ENCODE measurements around the gene MRPS15. TPM values are rescaled to one million over a fixed set of nuclear protein-coding genes. Genes with fewer than 3 reads are reported as not detected.
"Not testable (repeated sequence)": the region's sequence is repeated elsewhere in the genome, so short reads cannot be mapped to it uniquely, and the experiment has no call there.

Gene MRPS15
- total RNA-seq, 1 donor from 2014 or later: 67.0 TPM

DNA sequence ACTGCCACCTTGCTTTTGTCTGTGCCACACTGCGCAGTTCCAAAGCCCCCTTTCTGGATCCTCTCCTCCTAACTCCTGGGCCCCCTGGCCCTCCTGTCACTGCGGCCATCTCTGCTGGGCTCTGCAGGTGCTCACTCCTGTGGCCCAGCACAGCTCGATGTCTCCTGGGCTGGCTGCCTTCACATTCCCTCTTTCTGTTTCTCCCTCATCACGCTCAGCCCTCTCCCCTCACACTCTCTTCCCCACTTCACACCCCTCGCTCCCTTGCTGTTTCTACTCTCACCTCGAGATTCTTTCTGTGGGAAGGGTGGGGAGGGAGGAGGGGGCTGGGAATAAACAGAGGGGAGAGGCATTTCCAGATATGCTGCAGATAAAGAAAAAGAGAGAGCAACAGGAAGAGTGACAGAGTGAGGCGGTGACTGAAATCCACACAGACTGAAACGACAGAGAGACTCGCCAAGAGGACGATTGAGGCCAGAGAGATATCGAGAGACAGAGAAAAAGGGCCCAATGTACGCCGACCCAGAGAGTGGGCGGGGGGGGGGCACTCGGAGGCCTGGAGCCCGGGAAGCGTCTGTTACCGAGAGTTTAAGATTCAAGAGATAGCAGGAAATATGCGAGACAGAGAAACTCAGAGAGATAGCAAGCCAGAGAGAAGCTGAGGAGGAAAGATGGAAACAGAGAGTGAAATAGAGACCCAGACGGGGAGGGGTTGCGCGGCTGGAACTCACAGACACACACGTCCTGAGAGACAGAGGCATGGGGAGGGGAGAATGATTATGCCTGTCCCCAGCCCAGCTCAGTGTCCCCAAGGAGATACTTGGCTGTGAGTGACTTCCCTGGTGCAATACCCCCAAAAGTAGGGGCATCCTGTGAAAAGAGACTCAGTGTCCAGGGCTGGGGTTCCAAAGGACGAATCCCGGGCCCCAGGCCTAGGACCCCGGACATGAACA, 17.9 kb upstream of the MRPS15 start:
- Mint-ChIP-seq H3K4me3 (no peak overlapping the region), H3K27me3 (peaks cover 3% of the 10 kb centered on the region), H3K4me1 (peaks cover 20% of the 10 kb centered on the region), H3K9me3 (no peaks in the 10 kb centered on the region), H3K27ac (no peak overlapping the region), H3K36me3 (ENCODE audit: low read depth) (no peaks in the 10 kb centered on the region)
- CTCF ChIA-PET: no interaction called here
- ATAC-seq (ENCODE audit: low read depth): no peak
- TF ChIP-seq, protein P1, sequence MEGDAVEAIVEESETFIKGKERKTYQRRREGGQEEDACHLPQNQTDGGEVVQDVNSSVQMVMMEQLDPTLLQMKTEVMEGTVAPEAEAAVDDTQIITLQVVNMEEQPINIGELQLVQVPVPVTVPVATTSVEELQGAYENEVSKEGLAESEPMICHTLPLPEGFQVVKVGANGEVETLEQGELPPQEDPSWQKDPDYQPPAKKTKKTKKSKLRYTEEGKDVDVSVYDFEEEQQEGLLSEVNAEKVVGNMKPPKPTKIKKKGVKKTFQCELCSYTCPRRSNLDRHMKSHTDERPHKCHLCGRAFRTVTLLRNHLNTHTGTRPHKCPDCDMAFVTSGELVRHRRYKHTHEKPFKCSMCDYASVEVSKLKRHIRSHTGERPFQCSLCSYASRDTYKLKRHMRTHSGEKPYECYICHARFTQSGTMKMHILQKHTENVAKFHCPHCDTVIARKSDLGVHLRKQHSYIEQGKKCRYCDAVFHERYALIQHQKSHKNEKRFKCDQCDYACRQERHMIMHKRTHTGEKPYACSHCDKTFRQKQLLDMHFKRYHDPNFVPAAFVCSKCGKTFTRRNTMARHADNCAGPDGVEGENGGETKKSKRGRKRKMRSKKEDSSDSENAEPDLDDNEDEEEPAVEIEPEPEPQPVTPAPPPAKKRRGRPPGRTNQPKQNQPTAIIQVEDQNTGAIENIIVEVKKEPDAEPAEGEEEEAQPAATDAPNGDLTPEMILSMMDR (IDR thresholded peaks at IDR 0.05): no peak
- no peak for DNase-seq
- intact Hi-C loops (cut with micrococcal nuclease): no loop called here
- POLR2A ChIA-PET: no interaction called here

DNA sequence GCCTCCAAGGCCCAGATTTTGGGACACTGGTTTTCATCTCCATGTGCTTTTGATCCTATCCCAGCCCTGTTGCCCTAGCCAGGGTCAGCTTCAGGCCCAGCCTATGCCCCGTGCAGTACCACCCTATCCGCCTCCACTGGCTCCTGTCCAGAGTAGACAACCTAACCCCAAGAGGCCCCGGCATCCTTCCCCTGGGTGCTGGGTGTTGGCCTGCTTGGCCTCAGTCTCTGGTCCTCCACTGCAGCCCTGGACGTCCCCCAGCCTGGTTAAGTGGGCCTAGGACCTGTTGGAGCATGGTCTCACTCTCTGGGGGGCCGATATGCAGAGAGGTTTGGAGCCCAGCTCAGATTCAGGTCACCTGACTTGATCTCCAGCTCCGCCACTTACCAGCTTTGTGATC, 16.9 kb upstream of the MRPS15 start:
- H3K27ac Mint-ChIP-seq: no peak overlapping the region
- peaks cover 11% of the 10 kb centered on the region for H3K4me1 Mint-ChIP-seq
- no peaks in the 10 kb centered on the region for H3K36me3 Mint-ChIP-seq (ENCODE audit: low read depth)
- H3K4me3 Mint-ChIP-seq: no peak overlapping the region
- H3K9me3 Mint-ChIP-seq: no peaks in the 10 kb centered on the region
- ChIA-PET POLR2A (no interaction called here), CTCF (no interaction called here)
- TF ChIP-seq, protein P1 (IDR thresholded peaks at IDR 0.05): no peak
- intact Hi-C loops (cut with micrococcal nuclease): no loop called here
- ATAC-seq (ENCODE audit: low read depth) (no peak), DNase-seq (no peak)
- H3K27me3 Mint-ChIP-seq: peaks cover 3% of the 10 kb centered on the region

DNA sequence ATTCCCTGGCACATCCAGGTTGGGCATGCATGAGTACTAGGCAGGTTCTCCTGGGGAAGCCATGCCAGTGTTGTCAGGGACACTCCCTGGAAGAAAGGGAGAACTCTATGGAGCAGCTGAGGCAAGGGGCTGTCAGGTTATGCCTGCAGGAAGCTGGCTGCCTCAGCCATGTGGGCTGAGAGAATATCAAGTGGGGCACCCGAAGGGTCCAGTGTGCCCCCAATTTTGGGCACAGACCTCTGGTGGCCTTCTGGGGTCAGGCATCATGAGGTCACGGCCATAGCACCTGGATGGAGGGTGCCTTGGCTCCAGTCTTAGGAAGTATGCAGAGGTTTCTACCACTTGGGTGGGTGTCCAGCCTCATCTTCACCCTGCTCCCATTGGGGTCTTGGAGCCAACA, 16.0 kb upstream of the MRPS15 start:
- no peaks in the 10 kb centered on the region for H3K9me3 Mint-ChIP-seq

DNA sequence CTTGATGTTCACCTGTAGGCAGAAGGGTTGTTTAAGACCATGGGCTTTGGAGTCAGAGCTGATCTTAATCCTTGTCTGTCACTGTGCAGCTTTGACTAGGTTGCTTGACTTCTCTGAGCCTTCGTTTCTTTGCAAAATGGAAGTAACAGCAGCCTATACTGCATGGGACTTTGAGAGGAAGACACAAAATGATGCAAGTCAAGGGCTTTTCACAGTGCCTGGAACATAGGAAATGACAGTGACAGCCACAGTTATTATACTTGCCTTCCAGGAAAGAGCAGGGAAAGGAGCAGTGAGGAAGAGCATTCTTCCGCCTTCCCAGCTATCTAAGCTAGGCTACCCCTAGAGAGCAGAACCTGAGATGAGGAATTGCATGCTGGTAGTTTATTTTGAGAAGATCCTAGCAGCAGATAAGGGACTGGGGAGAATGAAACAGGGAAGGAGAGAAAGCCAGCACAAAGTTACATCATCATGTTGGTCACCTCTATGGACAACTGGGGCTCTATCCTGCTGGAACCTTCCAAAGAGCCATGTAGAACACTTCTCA, 15.4 kb upstream of the MRPS15 start:
- ATAC-seq (ENCODE audit: low read depth): no peak
- DNase-seq: no peak
- TF ChIP-seq, protein P1 (IDR thresholded peaks at IDR 0.05): no peak
- peaks cover 3% of the 10 kb centered on the region for H3K27me3 Mint-ChIP-seq
- intact Hi-C loops (cut with micrococcal nuclease): no loop called here
- no peaks in the 10 kb centered on the region for H3K9me3 Mint-ChIP-seq
- no peaks in the 10 kb centered on the region for H3K36me3 Mint-ChIP-seq (ENCODE audit: low read depth)
- H3K4me3 Mint-ChIP-seq: no peak overlapping the region
- POLR2A ChIA-PET: interaction anchor here (0.5 to 0.9 kb wide), 2 partner anchors 15 to 585 kb away, joined by 3 to 6 read pairs; partner anchors contain the start of gene MRPS15
- peaks cover 6% of the 10 kb centered on the region for H3K4me1 Mint-ChIP-seq
- no peak overlapping the region for H3K27ac Mint-ChIP-seq
- CTCF ChIA-PET: no interaction called here

More for the DNA sequence above, 16.0 kb upstream of the MRPS15 start:
- ChIA-PET CTCF (no interaction called here), POLR2A (interaction anchor here (0.5 to 0.9 kb wide), 2 partner anchors 16 to 586 kb away, joined by 3 to 6 read pairs; partner anchors contain the start of gene MRPS15)
- no peaks in the 10 kb centered on the region for H3K36me3 Mint-ChIP-seq (ENCODE audit: low read depth)
- H3K4me1 Mint-ChIP-seq: peaks cover 5% of the 10 kb centered on the region
- no peak overlapping the region for H3K4me3 Mint-ChIP-seq
- intact Hi-C loops (cut with micrococcal nuclease): no loop called here
- DNase-seq: no peak
- TF ChIP-seq, protein P1 (IDR thresholded peaks at IDR 0.05): no peak
- H3K27me3 Mint-ChIP-seq: peaks cover 3% of the 10 kb centered on the region
- no peak overlapping the region for H3K27ac Mint-ChIP-seq
- ATAC-seq (ENCODE audit: low read depth): no peak

DNA sequence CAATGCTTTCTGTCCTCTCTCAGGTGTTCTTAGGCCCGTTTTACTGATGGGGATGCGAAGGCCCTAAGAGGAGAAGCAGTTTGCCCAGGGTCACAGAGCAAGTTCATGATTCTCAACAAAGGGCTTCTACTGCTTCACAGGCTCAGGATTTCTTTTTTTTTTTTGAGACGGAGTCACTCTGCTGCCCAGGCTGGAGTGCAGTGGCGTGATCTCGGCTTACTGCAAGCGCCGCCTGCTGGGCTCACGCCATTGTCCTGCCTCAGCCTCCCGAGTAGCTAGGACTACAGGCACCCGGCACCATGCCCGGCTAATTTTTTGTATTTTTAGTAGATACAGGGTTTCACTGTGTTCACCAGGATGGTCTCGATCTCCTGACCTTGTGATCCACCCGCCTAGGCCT, 13.4 kb upstream of the MRPS15 start:
- H3K27me3 Mint-ChIP-seq; intact Hi-C loops (cut with micrococcal nuclease); H3K27ac Mint-ChIP-seq; H3K4me3 Mint-ChIP-seq; H3K9me3 Mint-ChIP-seq; H3K4me1 Mint-ChIP-seq; DNase-seq; H3K36me3 Mint-ChIP-seq (ENCODE audit: low read depth); POLR2A ChIA-PET; ATAC-seq (ENCODE audit: low read depth); CTCF ChIA-PET: not testable (repeated sequence)
